Nucleus accumbens (tissue), 56 donors: ENCODE data around the gene ARHGAP28.

Experiments
- DNase-seq, 56 donors: peaks; one replicate each; lab custom pipeline; 2025; lab: John Stamatoyannopoulos, UW

Gene ARHGAP28, protein sequence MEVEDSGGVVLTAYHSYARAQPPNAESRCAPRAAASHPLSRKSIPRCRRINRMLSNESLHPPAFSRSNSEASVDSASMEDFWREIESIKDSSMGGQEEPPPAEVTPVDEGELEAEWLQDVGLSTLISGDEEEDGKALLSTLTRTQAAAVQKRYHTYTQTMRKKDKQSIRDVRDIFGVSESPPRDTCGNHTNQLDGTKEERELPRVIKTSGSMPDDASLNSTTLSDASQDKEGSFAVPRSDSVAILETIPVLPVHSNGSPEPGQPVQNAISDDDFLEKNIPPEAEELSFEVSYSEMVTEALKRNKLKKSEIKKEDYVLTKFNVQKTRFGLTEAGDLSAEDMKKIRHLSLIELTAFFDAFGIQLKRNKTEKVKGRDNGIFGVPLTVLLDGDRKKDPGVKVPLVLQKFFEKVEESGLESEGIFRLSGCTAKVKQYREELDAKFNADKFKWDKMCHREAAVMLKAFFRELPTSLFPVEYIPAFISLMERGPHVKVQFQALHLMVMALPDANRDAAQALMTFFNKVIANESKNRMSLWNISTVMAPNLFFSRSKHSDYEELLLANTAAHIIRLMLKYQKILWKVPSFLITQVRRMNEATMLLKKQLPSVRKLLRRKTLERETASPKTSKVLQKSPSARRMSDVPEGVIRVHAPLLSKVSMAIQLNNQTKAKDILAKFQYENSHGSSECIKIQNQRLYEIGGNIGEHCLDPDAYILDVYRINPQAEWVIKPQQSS

DNA sequence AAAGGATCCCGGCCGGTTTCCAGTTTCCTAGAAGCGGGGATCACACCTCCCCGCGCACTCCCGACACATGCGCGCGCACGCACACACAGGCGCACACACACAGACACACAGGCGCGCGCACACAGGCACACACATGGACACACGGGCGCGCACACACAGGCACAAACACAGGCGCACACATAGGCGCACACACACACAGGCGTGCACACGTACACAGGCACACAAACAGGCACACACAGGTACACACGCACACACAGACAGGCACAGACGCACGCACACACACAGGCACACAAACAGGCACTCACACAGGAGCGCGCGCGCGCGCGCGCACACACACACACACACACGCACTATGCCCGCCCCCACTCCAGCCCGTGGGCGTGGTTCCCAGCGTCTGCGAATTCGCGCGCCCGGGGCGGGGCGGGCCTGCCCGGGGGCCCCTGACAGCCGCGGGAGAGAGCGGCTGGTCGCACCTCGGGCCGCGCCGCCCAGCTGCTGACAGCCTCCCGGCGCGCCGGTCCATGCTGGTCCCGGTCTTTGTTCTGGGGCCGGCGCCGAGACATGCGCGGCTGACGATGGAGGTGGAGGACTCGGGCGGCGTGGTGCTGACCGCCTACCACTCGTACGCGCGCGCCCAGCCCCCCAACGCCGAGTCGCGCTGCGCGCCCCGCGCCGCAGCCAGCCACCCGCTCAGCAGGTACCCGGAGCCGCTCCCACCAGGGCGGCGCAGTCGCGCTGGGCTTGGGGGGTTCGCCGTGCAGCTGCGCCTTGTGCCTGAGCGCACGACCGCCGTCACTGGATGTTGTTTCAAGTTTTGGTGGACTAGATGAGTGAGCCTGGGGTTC lies at the start of gene ARHGAP28:
ARHGAP28 (plus strand) TSS at position 470 of the 845 bp plus-strand sequence; CDS start at position 576, 106 bp downstream.
- DNase-seq: peak in 51 of 56 donors; percentile 15 to 89 (median 56)

DNA sequence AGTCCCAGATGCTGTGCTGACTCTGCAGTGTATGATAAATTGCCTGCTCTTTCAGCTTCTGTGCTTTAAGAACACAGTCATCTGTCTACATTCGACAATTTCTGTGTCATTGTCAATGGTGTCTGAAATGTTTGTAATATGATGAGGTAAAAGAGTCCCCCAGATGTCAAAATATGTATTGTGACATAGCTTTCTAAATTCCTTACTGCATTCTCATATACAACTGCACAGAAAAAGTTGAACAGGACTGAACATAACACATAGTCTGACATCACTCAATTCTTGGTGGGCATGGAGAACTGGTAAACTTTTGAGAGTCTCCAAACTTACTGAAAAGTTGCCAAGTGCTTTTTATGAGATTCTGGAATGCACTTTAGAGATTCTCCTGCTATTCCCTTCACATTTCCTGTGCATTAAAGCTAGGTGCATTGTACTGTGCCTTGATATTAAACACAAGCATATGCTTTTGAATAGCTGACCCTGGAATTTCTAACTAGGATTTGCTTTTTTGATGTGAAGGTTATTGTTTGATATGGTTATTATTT lies 48.1 kb upstream of the ARHGAP28 start:
- DNase-seq: no peak

DNA sequence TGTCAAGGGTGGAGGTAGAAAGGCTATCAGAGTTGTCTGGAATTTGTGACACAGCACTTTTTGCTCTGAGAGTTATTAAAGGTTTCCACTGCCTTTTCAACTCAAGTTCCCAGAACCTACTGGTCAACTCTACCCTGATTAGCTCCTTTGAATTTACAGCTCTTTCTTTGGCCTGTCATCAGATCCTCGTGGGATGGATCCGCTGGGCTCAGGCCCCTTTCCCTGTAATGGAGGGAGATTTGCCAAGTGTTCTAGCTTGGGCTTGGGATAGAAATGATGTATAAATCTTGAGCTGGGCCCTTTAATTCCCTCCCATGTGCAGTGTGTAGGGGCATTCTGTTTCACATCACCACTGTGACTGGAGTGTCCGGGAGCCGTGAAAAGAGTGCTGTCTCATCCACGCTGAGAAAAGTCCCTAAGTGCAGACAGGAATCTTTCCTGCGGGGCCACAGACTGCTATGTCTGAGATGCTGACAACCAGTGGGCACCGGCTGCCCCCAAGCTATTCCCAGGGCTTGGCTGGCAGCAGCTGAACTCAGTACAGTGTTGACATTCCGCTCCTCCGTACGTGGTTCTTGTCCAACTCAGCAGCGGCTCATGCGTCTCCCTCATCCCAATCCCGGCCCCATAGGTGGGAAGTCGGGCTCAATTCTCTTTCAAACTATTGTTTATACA lies 46.9 kb upstream of the ARHGAP28 start:
- no peak for DNase-seq

DNA sequence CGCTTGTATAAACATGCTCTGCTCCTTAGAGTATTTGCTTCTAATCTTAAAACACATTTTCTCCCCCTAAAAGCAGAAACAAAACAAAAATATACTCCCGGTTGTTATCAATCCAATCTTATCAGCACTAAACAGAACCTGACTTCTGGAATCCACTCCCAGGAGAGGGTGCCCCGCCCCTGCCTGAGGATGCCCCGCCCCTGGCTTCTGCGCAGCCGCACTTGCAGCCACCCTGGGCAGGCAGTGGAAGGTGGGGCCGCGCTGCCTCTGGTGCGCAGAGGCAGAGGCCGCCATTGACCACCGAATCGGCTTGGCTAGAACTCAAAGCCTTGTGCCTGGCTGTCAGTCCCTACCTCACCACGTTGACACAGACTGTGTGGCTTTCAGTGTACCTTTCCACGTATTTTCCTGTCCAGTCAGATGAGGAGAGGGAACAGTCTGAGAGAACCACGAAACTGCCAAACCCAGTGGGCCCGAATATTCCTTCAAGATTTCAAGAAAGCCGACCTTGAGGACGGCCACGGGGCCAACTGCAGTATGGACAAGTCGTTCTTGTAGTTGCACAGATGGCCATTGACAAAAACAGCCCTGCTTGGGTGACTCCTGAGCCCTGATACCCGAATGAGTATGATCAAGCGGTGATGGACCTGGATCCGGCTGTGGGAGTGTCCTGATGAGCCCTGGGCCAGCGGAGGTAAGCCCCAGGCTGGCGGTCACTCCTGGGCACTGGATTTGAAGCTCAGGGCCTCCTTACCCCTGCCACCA lies 46.2 kb upstream of the ARHGAP28 start:
- DNase-seq: no peak

DNA sequence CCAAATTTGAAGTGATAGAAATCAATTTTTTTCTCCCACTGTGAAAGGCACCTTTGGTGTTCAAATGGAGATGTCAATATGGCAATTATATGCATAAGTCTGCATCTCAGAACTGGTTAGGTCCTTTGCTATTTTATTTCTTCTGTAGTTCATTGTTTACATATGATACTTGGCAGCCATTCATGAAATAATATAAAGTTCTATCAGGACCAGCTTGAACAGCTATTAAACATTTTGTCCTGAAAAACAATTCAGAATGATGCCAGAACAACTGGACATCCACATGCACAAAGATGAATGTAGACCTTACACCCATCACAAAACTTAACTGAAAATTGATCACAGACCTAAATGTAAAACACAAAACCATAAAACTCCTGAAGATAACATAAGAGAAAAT lies 41.8 kb upstream of the ARHGAP28 start:
- DNase-seq: no peak

DNA sequence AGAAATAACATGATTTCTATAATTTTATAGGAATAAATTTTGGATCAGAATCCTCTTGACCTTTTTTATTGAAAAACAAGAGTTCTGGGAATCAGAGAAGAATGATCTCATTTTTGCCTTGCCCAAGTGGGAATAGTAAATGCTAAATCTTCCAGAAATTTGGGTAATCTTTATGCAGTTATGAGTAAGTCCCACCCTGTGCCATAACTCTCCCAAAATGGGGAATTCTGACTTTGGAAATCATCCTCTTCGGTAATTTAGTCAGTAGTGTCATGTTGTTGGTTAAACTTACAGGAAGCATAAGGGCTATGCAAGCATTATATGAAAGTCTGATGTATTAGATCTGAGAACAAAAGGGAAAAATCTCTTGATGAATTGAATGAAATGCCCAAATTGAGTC lies 20.6 kb upstream of the ARHGAP28 start:
- DNase-seq: no peak

DNA sequence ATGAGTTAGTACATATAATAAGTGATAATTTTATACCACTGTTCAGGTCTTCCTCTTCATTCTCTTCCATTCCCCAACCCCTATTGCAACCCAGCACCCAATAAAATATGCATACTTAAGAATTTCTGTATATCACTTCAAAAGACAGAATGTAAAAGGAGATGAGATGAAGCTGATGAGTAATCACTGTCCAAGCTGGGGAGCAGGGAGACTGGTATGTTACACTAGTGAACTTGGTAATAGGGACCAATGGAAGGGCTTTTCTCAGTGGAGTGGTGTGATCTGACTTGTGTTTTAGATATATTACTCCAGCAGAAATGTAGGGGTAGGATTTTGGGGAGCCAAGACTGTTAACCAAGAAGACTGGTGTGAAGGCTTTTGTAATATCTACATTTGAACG lies 18.0 kb upstream of the ARHGAP28 start:
- DNase-seq: no peak

DNA sequence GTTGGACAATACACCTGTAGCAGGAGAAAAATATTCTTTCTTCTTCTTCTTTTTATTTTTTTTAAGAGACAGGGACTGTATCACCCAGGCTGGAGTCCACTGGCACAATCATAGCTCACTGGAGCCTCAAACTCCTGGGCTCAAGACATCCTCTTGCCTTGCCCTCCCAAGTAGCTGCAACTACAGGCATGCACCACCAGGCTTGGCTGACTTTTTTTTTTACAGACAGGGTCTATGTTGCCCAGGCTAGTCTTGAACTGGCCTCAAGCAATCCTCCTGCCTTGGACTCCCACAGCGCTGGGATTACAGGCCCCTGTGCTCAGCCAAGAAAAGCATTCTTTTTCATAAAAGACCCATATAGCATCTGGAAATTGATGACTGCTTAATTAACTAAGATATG lies 17.1 kb upstream of the ARHGAP28 start:
- DNase-seq: no peak

DNA sequence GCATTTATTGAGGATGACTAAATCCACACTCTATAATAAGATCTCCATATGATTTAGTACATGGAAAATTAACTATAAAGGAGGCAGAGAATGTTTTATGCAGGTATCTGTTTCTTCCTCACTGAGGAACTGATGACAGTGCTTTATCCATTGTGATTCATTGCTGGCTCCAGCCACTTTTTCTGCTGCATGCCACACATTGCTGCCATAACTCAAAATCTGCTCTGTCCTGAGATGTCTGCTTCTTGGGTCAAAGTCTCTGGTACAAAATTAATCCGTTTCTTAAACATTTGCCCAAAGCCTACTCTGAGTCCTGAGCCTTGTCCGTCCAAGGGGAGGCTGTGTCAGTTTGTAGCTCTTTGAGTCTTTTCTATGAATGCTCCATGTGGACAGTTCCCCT lies 15.5 kb upstream of the ARHGAP28 start:
- no peak for DNase-seq

DNA sequence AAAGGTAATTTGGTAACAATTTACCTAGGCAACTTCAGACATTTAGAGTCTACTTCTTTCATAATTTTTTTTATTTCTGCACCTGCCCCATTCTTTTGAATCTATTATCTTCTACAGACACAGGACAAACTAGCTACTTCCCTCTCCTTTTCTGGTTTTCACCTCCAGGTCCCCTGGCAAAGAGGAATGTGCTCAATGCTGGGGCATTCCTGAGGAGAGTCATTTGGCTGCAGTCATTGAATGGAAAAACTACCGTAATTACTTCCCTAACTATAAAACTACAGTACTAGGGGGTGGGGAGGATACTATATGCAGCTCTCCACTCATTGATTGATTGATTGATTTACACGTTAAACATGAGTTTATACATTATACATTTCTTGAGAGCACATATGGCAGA lies 11.2 kb upstream of the ARHGAP28 start:
- DNase-seq: no peak

DNA sequence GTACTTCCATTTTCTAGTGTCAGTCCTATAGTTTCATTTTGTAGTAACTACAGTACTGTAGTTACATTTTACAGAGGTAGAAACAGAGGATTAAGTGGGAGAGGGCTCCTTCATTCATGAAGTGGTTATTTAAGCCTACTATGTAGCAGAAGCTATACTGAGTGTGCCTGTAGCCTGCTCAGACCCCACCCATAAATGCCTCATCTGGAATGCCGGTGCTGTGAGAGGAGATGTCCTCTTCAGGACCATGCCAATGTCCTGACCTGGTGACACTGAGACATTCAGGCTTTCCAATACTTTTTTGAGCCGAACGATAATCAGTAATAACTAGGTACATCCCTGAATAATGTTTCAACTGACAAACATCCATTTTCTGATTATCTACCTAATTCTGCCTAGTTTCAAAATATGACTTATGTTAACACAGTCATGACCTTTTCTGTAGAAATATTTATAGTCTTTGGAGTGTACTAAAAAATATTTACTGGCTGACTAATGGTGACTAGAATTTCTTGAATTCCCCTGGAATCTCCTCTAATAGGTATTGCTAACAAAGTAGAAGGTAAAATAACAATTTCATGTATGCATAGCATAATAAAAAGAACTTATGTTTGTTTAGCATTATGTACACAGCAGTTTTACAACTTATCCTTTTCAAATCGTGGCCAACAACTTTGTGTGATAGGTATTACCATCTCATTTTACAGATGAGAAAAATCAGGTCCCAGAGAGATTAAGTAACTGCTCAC lies 10.2 kb upstream of the ARHGAP28 start:
- DNase-seq: no peak

DNA sequence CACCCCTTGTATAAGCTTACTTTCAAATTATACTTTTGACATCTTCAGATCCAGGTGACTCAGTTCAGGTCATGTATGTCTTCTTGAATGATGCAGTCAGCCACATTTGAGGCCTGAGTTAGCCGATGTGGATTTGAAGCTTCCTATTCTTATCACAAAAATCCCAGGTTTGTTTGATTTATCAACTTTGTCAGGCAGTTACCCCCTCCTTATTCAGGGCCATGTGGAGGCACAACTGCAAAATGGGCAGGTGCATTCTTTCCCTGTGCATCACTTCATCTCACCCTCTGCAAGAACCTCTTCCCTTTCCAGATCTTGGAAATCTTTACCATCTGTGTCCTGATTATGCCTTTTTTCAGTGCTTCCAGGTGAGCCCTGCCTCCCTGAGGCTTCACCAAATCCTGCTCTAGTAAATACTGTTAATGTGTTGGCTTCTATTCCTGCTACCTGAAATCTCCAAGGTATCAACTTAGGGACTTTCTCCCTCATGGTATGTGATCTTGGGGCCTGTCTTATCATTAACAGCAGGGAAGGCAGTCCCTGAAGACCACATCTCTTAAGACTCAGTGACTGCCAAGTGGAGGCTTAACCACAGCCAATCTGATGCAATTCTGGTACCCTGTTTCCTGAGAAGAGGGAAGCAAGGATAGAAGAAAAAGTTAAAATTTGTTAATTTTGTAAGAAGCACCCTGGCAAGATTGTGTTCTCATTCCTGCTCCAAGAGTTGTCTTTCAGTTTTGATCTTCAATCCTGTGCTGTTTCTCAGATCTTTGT lies 9.4 kb upstream of the ARHGAP28 start:
- DNase-seq: no peak

DNA sequence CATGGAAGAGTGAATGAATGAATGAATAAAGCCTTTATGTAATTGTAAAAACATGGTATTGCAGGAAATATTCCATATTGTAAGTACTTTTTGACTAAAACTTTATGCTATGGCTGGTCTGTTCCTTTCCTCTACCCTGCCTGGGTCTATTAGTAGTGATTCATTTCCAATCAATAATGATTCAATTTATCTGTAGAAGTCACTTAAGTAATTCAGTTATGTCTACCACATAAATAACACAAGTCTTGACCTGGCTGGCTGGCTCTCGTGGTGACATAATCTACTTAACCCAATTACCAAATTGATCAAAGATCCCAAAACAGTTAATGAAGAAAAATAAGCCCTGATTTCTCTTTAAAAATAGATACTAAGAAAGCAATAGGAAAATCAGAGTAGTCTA lies 7.8 kb upstream of the ARHGAP28 start:
- no peak for DNase-seq

DNA sequence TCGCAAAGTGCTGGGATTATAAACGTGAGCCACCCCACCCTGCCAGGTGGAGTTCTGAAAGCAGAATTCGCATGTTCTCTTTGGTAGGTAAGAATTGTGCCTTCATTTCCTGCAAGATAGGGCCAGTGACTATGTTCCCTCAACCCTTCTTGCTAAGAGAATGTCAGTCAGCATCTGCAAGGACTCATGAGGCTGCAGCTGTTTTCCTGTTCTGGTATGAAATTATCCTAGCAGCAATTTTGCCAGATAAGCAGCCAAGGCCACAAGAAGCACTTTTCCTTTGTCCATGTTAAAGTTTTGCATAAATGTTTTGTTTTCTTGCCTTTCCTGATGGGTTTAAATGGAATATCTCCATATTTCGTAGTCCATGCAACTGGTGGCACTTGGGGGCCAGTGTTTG lies 6.8 kb upstream of the ARHGAP28 start:
- DNase-seq: no peak

DNA sequence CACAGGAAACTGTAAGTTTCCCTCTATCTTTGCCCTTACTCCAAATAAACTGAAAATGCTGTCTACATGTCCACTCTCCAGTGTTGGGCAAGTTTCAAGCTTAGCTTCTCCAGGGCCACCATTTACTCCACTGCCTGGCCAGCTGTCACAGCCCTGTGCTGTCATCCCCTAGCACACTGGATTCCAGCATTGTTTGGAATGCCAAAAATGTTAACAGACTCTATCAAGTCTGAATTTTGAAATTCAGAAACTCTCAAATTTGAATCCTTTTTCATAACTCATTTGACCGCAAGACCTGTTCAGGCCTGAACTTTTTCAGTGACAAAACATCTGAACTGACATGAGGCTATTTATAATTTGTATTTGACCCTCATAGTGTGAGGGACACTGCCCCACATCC lies 5.2 kb upstream of the ARHGAP28 start:
- DNase-seq: no peak

DNA sequence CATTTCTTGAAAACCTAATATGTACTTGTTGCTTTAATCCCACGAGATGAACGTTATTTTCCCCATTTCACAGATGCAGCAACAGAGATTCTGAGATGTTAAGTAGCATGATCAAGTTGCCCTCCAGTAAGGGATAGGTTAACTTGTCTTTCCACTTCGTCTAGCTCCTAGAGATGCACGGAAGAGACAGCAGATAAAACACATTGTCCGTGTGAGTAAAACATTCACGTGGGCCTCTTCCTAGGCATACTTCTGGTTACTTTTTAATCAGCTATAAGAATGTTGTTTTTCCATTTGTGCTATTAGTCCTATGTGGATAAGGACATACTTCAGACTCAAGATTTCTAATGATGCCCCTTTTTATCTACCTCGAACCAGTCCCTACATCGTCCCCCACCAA lies 1.2 kb upstream of the ARHGAP28 start:
- no peak for DNase-seq

DNA sequence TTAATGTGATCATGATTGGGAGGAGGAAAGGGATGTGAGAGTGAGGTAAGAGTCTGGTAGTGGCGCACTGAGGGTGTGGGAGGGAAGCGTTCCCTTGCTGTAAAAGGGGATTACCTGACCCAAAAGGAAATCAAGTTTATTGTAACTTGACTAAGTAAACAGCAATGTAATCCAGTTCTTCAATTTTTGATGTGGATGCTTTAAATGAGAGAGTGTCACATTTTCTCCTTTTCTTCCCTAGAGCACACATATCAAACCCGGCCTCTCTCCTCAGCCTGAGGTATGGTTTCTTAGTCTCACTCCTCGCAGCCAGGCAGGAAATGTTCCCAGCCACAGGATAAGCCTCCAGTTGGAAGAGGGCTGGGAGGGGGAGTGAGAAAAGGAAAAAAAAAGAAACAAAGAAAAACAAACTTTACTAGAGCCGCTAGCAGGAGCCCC lies 688 bp upstream of the ARHGAP28 start:
- DNase-seq: no peak
